ENCODE data around the gene LRRC9. TPM values are rescaled to one million over a fixed set of nuclear protein-coding genes. Genes with fewer than 3 reads are reported as not detected.
"Not testable (repeated sequence)": the region's sequence is repeated elsewhere in the genome, so short reads cannot be mapped to it uniquely, and the experiment has no call there.

Gene LRRC9
- total and polyA plus RNA-seq, 10 donors = not detected

GRCh38 chr14:59944909-59945308, 25.0 kb downstream of the LRRC9 start:
- no peaks in the 10 kb centered on the region for H3K27me3 ChIP-seq (replicated peaks in 1 of 7)
- intact Hi-C loops (cut with DNase I; ENCODE audit: low total_unique reads) = no loop called here
- H3K36me3 ChIP-seq = no peaks in the 10 kb centered on the region
- H3K9me3 ChIP-seq = peaks cover 0 to 8% (median 0%) of the 10 kb centered on the region in 8 donors
- H3K27ac ChIP-seq = no peak overlapping the region
- DNase-seq = no peak
- H3K4me3 ChIP-seq = no peak overlapping the region
- H3K4me1 ChIP-seq = no peaks in the 10 kb centered on the region
- TF ChIP-seq POLR2A (IDR thresholded peaks at IDR 0.05) (no peak), CTCF (IDR thresholded peaks at IDR 0.05 in 8 of 11, conservative IDR thresholded peaks at IDR 0.05 in 3 of 11) (no peak), POLR2AphosphoS5 (IDR thresholded peaks at IDR 0.05) (no peak)

GRCh38 chr14:59952141-59952540, 32.2 kb downstream of the LRRC9 start:
- DNase-seq; H3K4me1 ChIP-seq; H3K4me3 ChIP-seq; H3K27me3 ChIP-seq (replicated peaks in 1 of 7); H3K36me3 ChIP-seq; intact Hi-C loops (cut with DNase I; ENCODE audit: low total_unique reads); H3K27ac ChIP-seq: not testable (repeated sequence)
- WGBS, 5 donors = 83 to 92% (median 90%) methylated on average over 13 to 23 of the region's 30 CpGs
- peaks cover 0 to 50% (median 39%) of the 10 kb centered on the region in 8 donors for H3K9me3 ChIP-seq

GRCh38 chr14:59957890-59958289, 37.9 kb downstream of the LRRC9 start:
- H3K4me3 ChIP-seq; H3K36me3 ChIP-seq; H3K27ac ChIP-seq; H3K27me3 ChIP-seq (replicated peaks in 1 of 7); intact Hi-C loops (cut with DNase I; ENCODE audit: low total_unique reads); H3K4me1 ChIP-seq: not testable (repeated sequence)
- DNase-seq = peak; percentile 51
- peaks cover 0 to 61% (median 36%) of the 10 kb centered on the region in 8 donors for H3K9me3 ChIP-seq
- 65 to 92% (median 75%) methylated on average over 2 to 4 of the region's 4 CpGs for WGBS, 5 donors

- peaks cover 0 to 43% (median 18%) of the 10 kb centered on the region in 8 donors for H3K9me3 ChIP-seq
- H3K27ac ChIP-seq = no peak overlapping the region
- H3K4me3 ChIP-seq = no peak overlapping the region
- no peak for DNase-seq
- WGBS, 5 donors = 75 to 81% (median 79%) methylated on average over 3 of the region's 3 CpGs
- no peaks in the 10 kb centered on the region for H3K36me3 ChIP-seq
- no peak for TF ChIP-seq POLR2AphosphoS5 (IDR thresholded peaks at IDR 0.05)
- no peak for TF ChIP-seq CTCF (IDR thresholded peaks at IDR 0.05 in 8 of 11, conservative IDR thresholded peaks at IDR 0.05 in 3 of 11)
- TF ChIP-seq POLR2A (IDR thresholded peaks at IDR 0.05) = no peak
- H3K4me1 ChIP-seq = peaks cover 0 to 7% (median 4%) of the 10 kb centered on the region in 6 donors
- H3K27me3 ChIP-seq (replicated peaks in 1 of 7) = no peaks in the 10 kb centered on the region
- intact Hi-C loops (cut with DNase I; ENCODE audit: low total_unique reads) = no loop called here
These were observed 39.7 kb downstream of the LRRC9 start for GRCh38 chr14:59959668-59960067.

- WGBS, 5 donors = 85 to 94% (median 89%) methylated on average over 1 of the region's 1 CpG
- no peak for TF ChIP-seq CTCF (IDR thresholded peaks at IDR 0.05 in 8 of 11, conservative IDR thresholded peaks at IDR 0.05 in 3 of 11)
- TF ChIP-seq POLR2A (IDR thresholded peaks at IDR 0.05) = no peak
- TF ChIP-seq POLR2AphosphoS5 (IDR thresholded peaks at IDR 0.05) = no peak
- Histone ChIP-seq H3K27ac (no peak overlapping the region), H3K4me1 (peaks cover 0 to 14% (median 9%) of the 10 kb centered on the region in 6 donors), H3K27me3 (replicated peaks in 1 of 7) (no peaks in the 10 kb centered on the region), H3K4me3 (no peak overlapping the region), H3K36me3 (no peaks in the 10 kb centered on the region), H3K9me3 (peaks cover 0 to 24% (median 4%) of the 10 kb centered on the region in 8 donors)
- intact Hi-C loops (cut with DNase I; ENCODE audit: low total_unique reads) = no loop called here
- no peak for DNase-seq
These were observed 41.6 kb downstream of the LRRC9 start for GRCh38 chr14:59961518-59962062.
